Measurements from ENCODE around the gene CSMD2. TPM values are rescaled to one million over a fixed set of nuclear protein-coding genes. Genes with fewer than 3 reads are reported as not detected.

Gene CSMD2
- total and polyA plus RNA-seq, 7 experiments from 2014 or later = 0.02 TPM; not detected in 6

DNA sequence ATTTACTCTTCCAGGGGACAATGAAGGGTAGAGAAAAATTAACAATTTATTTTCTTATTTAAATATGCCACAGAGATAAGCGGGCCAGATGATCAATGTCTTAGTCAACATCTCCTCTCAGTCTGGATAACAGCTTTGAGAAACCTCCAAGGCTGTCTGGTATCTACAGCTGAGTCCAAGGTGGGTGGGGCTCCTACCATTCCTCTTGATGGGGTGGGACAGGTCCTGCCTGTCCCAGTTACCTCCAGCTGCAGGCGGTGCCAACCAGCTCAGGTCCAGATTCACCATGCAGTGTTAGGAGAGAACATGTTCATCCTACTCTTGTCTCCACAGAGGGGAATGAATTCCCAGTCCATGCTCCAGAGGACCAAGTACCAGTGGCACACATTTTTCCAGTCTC lies 21.1 kb downstream of the CSMD2 start:
- H3K27ac ChIP-seq (ENCODE audit: low read depth, low read length) = no peak overlapping the region
- Mint-ChIP-seq H3K4me1 (no peaks in the 10 kb centered on the region), H3K27me3 (peaks cover 0 to 42% (median 14%) of the 10 kb centered on the region in 5 donors), H3K36me3 (no peaks in the 10 kb centered on the region), H3K4me3 (no peak overlapping the region), H3K9me3 (no peaks in the 10 kb centered on the region), H3K27ac (no peak overlapping the region)
- DNase-seq = no peak
- H3K9me3 ChIP-seq (ENCODE audit: control insufficient read depth in 2 of 3, low read length in 3 of 3) = no peaks in the 10 kb centered on the region
- no peaks in the 10 kb centered on the region for H3K4me1 ChIP-seq (ENCODE audit: control insufficient read depth in 2 of 2, insufficient read depth in 2 of 2, low read length in 2 of 2)
- no peak for ATAC-seq
- no peaks in the 10 kb centered on the region for H3K36me3 ChIP-seq (ENCODE audit: control insufficient read depth in 2 of 3, insufficient read depth in 3 of 3, low read length in 3 of 3)
- H3K4me3 ChIP-seq (ENCODE audit: low read length) = no peak overlapping the region
- ChIA-PET CTCF (no interaction called here), POLR2A (no interaction called here)
- no peaks in the 10 kb centered on the region for H3K27me3 ChIP-seq (ENCODE audit: control insufficient read depth in 2 of 2, insufficient read depth in 2 of 2, low read length in 2 of 2)
- intact Hi-C loops (cut with micrococcal nuclease) = no loop called here

DNA sequence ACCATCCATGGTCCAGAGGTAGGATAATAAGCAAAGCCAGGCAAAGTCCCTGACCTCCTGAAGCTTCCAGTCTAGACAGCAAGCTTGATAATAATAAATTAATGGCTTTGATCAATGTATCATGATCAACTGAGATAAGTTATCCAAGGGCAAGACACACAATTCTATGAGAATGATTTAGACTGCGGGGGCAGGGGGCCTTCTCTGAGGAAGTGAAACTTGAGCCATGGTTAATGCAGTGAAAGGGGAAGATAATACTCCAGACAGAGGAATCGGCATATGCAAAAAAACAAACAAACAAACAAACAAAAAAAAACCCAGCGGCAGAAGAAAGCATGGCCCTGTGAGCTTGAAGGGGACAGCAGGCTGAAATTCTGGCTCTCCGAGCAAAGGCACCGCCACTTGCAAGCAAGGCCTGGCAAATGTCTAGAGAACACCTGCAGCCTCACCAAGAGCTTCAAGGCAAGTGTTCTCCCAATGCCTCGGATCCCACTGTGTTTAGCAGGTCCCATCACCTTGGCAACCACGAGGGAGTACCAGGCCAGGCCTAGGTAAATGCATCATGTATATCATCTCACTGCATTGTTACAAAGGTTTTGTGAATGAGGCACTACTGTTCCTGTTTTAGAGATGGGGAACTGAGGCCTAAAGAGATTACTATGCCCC lies 24.9 kb downstream of the CSMD2 start:
- Mint-ChIP-seq H3K36me3 (no peaks in the 10 kb centered on the region), H3K4me3 (no peak overlapping the region), H3K9me3 (no peaks in the 10 kb centered on the region), H3K27ac (no peak overlapping the region), H3K27me3 (peaks cover 0 to 18% (median 6%) of the 10 kb centered on the region in 5 donors), H3K4me1 (no peaks in the 10 kb centered on the region)
- Histone ChIP-seq H3K36me3 (ENCODE audit: control insufficient read depth in 2 of 3, insufficient read depth in 3 of 3, low read length in 3 of 3) (no peaks in the 10 kb centered on the region), H3K9me3 (ENCODE audit: control insufficient read depth in 2 of 3, low read length in 3 of 3) (no peaks in the 10 kb centered on the region), H3K4me1 (ENCODE audit: control insufficient read depth in 2 of 2, insufficient read depth in 2 of 2, low read length in 2 of 2) (no peaks in the 10 kb centered on the region), H3K4me3 (ENCODE audit: low read length) (no peak overlapping the region), H3K27ac (ENCODE audit: low read depth, low read length) (no peak overlapping the region), H3K27me3 (ENCODE audit: control insufficient read depth in 2 of 2, insufficient read depth in 2 of 2, low read length in 2 of 2) (no peaks in the 10 kb centered on the region)
- no peak for DNase-seq
- POLR2A ChIA-PET = no interaction called here
- intact Hi-C loops (cut with micrococcal nuclease) = no loop called here
- no peak for ATAC-seq
- CTCF ChIA-PET = no interaction called here

- H3K36me3 ChIP-seq (ENCODE audit: control insufficient read depth in 2 of 3, insufficient read depth in 3 of 3, low read length in 3 of 3) = no peaks in the 10 kb centered on the region
- no peaks in the 10 kb centered on the region for H3K9me3 ChIP-seq (ENCODE audit: control insufficient read depth in 2 of 3, low read length in 3 of 3)
- no peaks in the 10 kb centered on the region for H3K27me3 ChIP-seq (ENCODE audit: control insufficient read depth in 2 of 2, insufficient read depth in 2 of 2, low read length in 2 of 2)
- CTCF ChIA-PET = no interaction called here
- Mint-ChIP-seq H3K27ac (no peak overlapping the region), H3K36me3 (no peaks in the 10 kb centered on the region), H3K9me3 (no peaks in the 10 kb centered on the region), H3K27me3 (peaks cover 0 to 16% (median 8%) of the 10 kb centered on the region in 5 donors), H3K4me3 (no peak overlapping the region), H3K4me1 (no peaks in the 10 kb centered on the region)
- H3K4me1 ChIP-seq (ENCODE audit: control insufficient read depth in 2 of 2, insufficient read depth in 2 of 2, low read length in 2 of 2) = no peaks in the 10 kb centered on the region
- no peak overlapping the region for H3K27ac ChIP-seq (ENCODE audit: low read depth, low read length)
- no peak overlapping the region for H3K4me3 ChIP-seq (ENCODE audit: low read length)
- intact Hi-C loops (cut with micrococcal nuclease) = no loop called here
- DNase-seq (no peak), ATAC-seq (no peak)
- POLR2A ChIA-PET = no interaction called here
Measured at GRCh38 chr1:34137411-34137810, 27.6 kb downstream of the CSMD2 start.

DNA sequence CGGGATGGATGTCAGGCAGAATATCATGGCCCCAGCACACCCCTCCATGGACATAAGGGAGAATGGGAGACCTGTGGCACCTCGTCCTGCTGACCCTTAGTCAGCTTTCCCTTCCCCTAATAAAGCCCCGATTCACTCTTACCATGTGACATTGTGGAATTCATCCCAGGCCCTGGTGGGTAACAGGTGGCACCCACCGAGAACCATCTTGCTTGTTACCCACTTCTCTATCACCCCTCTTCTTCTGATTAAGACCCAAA lies 32.9 kb downstream of the CSMD2 start:
- no peaks in the 10 kb centered on the region for H3K36me3 ChIP-seq (ENCODE audit: control insufficient read depth in 2 of 3, insufficient read depth in 3 of 3, low read length in 3 of 3)
- H3K9me3 ChIP-seq (ENCODE audit: control insufficient read depth in 2 of 3, low read length in 3 of 3) = no peaks in the 10 kb centered on the region
- no peak overlapping the region for H3K4me3 ChIP-seq (ENCODE audit: low read length)
- no peak overlapping the region for H3K4me3 Mint-ChIP-seq
- H3K36me3 Mint-ChIP-seq = no peaks in the 10 kb centered on the region
- no peak overlapping the region for H3K27ac Mint-ChIP-seq
- no peak overlapping the region for H3K27ac ChIP-seq (ENCODE audit: low read depth, low read length)
- H3K4me1 Mint-ChIP-seq = no peaks in the 10 kb centered on the region
- intact Hi-C loops (cut with micrococcal nuclease) = no loop called here
- ATAC-seq (no peak), DNase-seq (no peak)
- H3K9me3 Mint-ChIP-seq = peaks cover 0 to under 1% (median 0%) of the 10 kb centered on the region in 11 donors
- POLR2A ChIA-PET = no interaction called here
- peaks cover 0 to 20% (median 10%) of the 10 kb centered on the region in 5 donors for H3K27me3 Mint-ChIP-seq
- H3K4me1 ChIP-seq (ENCODE audit: control insufficient read depth in 2 of 2, insufficient read depth in 2 of 2, low read length in 2 of 2) = no peaks in the 10 kb centered on the region
- CTCF ChIA-PET = no interaction called here
- H3K27me3 ChIP-seq (ENCODE audit: control insufficient read depth in 2 of 2, insufficient read depth in 2 of 2, low read length in 2 of 2) = no peaks in the 10 kb centered on the region

GRCh38 chr1:34131396-34132160 lies 33.5 kb downstream of the CSMD2 start:
- Mint-ChIP-seq H3K4me3 (no peak overlapping the region), H3K36me3 (no peaks in the 10 kb centered on the region), H3K9me3 (peaks cover 0 to 5% (median 0%) of the 10 kb centered on the region in 11 donors), H3K27me3 (peaks cover 0 to 22% (median 15%) of the 10 kb centered on the region in 5 donors), H3K4me1 (no peaks in the 10 kb centered on the region), H3K27ac (no peak overlapping the region)
- Histone ChIP-seq H3K9me3 (ENCODE audit: control insufficient read depth in 2 of 3, low read length in 3 of 3) (no peaks in the 10 kb centered on the region), H3K4me1 (ENCODE audit: control insufficient read depth in 2 of 2, insufficient read depth in 2 of 2, low read length in 2 of 2) (no peaks in the 10 kb centered on the region), H3K27ac (ENCODE audit: low read depth, low read length) (no peak overlapping the region), H3K27me3 (ENCODE audit: control insufficient read depth in 2 of 2, insufficient read depth in 2 of 2, low read length in 2 of 2) (no peaks in the 10 kb centered on the region), H3K36me3 (ENCODE audit: control insufficient read depth in 2 of 3, insufficient read depth in 3 of 3, low read length in 3 of 3) (no peaks in the 10 kb centered on the region), H3K4me3 (ENCODE audit: low read length) (no peak overlapping the region)
- ChIA-PET POLR2A (no interaction called here), CTCF (no interaction called here)
- DNase-seq = no peak
- intact Hi-C loops (cut with micrococcal nuclease) = no loop called here
- ATAC-seq = no peak

- Mint-ChIP-seq H3K36me3 (no peaks in the 10 kb centered on the region), H3K27me3 (peaks cover 0 to 24% (median 21%) of the 10 kb centered on the region in 5 donors), H3K9me3 (peaks cover 0 to 5% (median 0%) of the 10 kb centered on the region in 11 donors), H3K4me1 (no peaks in the 10 kb centered on the region), H3K4me3 (no peak overlapping the region), H3K27ac (no peak overlapping the region)
- H3K9me3 ChIP-seq (ENCODE audit: control insufficient read depth in 2 of 3, low read length in 3 of 3) = no peaks in the 10 kb centered on the region
- no peaks in the 10 kb centered on the region for H3K27me3 ChIP-seq (ENCODE audit: control insufficient read depth in 2 of 2, insufficient read depth in 2 of 2, low read length in 2 of 2)
- no peaks in the 10 kb centered on the region for H3K4me1 ChIP-seq (ENCODE audit: control insufficient read depth in 2 of 2, insufficient read depth in 2 of 2, low read length in 2 of 2)
- ATAC-seq (no peak), DNase-seq (no peak)
- H3K27ac ChIP-seq (ENCODE audit: low read depth, low read length) = no peak overlapping the region
- no peak overlapping the region for H3K4me3 ChIP-seq (ENCODE audit: low read length)
- POLR2A ChIA-PET = no interaction called here
- no peaks in the 10 kb centered on the region for H3K36me3 ChIP-seq (ENCODE audit: control insufficient read depth in 2 of 3, insufficient read depth in 3 of 3, low read length in 3 of 3)
- intact Hi-C loops (cut with micrococcal nuclease) = no loop called here
- CTCF ChIA-PET = no interaction called here
Measured at GRCh38 chr1:34130306-34130705, 34.7 kb downstream of the CSMD2 start.

- Histone ChIP-seq H3K4me3 (ENCODE audit: low read length) (no peak overlapping the region), H3K27me3 (ENCODE audit: control insufficient read depth in 2 of 2, insufficient read depth in 2 of 2, low read length in 2 of 2) (no peaks in the 10 kb centered on the region), H3K36me3 (ENCODE audit: control insufficient read depth in 2 of 3, insufficient read depth in 3 of 3, low read length in 3 of 3) (no peaks in the 10 kb centered on the region), H3K4me1 (ENCODE audit: control insufficient read depth in 2 of 2, insufficient read depth in 2 of 2, low read length in 2 of 2) (no peaks in the 10 kb centered on the region), H3K9me3 (ENCODE audit: control insufficient read depth in 2 of 3, low read length in 3 of 3) (no peaks in the 10 kb centered on the region), H3K27ac (ENCODE audit: low read depth, low read length) (no peak overlapping the region)
- no peak for DNase-seq
- intact Hi-C loops (cut with micrococcal nuclease) = no loop called here
- Mint-ChIP-seq H3K27me3 (peaks cover 0 to 27% (median 25%) of the 10 kb centered on the region in 5 donors), H3K36me3 (no peaks in the 10 kb centered on the region), H3K27ac (no peak overlapping the region), H3K9me3 (peaks cover 0 to 5% (median 0%) of the 10 kb centered on the region in 11 donors), H3K4me3 (no peak overlapping the region), H3K4me1 (no peaks in the 10 kb centered on the region)
- ATAC-seq = no peak
- POLR2A ChIA-PET = no interaction called here
- CTCF ChIA-PET = no interaction called here
Measured at GRCh38 chr1:34129630-34130029, 35.4 kb downstream of the CSMD2 start.
